Gastroesophageal sphincter (tissue), 4 donors: ENCODE results near the gene RAB27B. TPM values are rescaled to one million over a fixed set of nuclear protein-coding genes. Genes with fewer than 3 reads are reported as not detected.

Experiments used
- ATAC-seq: fragments of 150-250 bp; one replicate; pipeline ENCODE4 v1.9.1; 2016; ENCODE audit warnings: mild to moderate bottlenecking, moderate library complexity
- H3K27ac ChIP-seq, 4 donors: fragments of 200-600 bp; sonication (generic) in 3 of 4; 1 replicate in 3 of 4; 2 replicates in 1 of 4; pipeline ENCODE4 v1.5.1; 2016 to 2019
- H3K27me3 ChIP-seq: fragments of 200-600 bp; sonication (generic); one replicate; pipeline ENCODE4 v1.5.1; 2019
- H3K36me3 ChIP-seq, 2 donors: fragments of 200-600 bp; sonication (generic); one replicate each; pipeline ENCODE4 v1.5.1; 2019; ENCODE audit warnings: control low read depth in 1 of 2
- H3K4me1 ChIP-seq, 3 donors: fragments of 200-600 bp; sonication (generic); 1 replicate in 2 of 3; 2 replicates in 1 of 3; pipeline ENCODE4 v1.5.1; 2016 to 2019; ENCODE audit warnings: control low read depth in 2 of 3
- H3K4me3 ChIP-seq, 2 donors: fragments of 200-600 bp; sonication (generic); one replicate each; pipeline ENCODE4 v1.5.1; 2019; ENCODE audit warnings: mild to moderate bottlenecking in 1 of 2, moderate library complexity in 1 of 2
- H3K9me3 ChIP-seq, 3 donors: fragments of 200-600 bp; sonication (generic); one replicate each; pipeline ENCODE4 v1.5.1; 2017 to 2019; ENCODE audit warnings: control low read depth in 2 of 3
- EP300 ChIP-seq: sonication (generic); formaldehyde crosslinking; IDR thresholded peaks from one replicate; pipeline ENCODE4 v1.6.1; 2017; ENCODE audit warnings: antibody characterized with exemption, mild to moderate bottlenecking
- POLR2A ChIP-seq, 2 donors: fragments of 450-650 bp; IDR thresholded peaks; one replicate each; pipeline ENCODE4 v1.6.1; 2017; ENCODE audit warnings: antibody characterized with exemption in 2 of 2, mild to moderate bottlenecking in 2 of 2, moderate library complexity in 1 of 2
- POLR2AphosphoS5 ChIP-seq: sonication (generic); formaldehyde crosslinking; IDR thresholded peaks from one replicate; pipeline ENCODE4 v1.6.1; 2017; ENCODE audit warnings: antibody characterized with exemption
- WGBS, 2 donors: methylation state at CpG; one replicate each; pipeline ENCODE4 v1.1.5; 2018; ENCODE audit warnings: low coverage in 1 of 2; 5-methylcytosine and 5-hydroxymethylcytosine counted together
- total RNA-seq, 4 donors: library from RNA; depleted of rRNA; stranded (reverse); fragments of >200 nt; gene quantifications; one replicate each; pipeline ENCODE4 v1.1.0, GENCODE V29; 2016
- TF ChIP-seq, protein P1 (sequence below), 4 experiments: fragments of 200-600 bp in 2 of 4; fragments of 450-650 bp in 2 of 4; sonication (generic) in 1 of 4; IDR thresholded peaks; one replicate each; pipeline ENCODE4 v1.5.1; 2017 to 2019; ENCODE audit warnings: antibody characterized with exemption in 4 of 4, mild to moderate bottlenecking in 2 of 4, moderate library complexity in 2 of 4

The RAB27B gene, protein sequence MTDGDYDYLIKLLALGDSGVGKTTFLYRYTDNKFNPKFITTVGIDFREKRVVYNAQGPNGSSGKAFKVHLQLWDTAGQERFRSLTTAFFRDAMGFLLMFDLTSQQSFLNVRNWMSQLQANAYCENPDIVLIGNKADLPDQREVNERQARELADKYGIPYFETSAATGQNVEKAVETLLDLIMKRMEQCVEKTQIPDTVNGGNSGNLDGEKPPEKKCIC
- total RNA-seq, result 1 to 10 TPM in 1 of 4 donors, under 1 TPM in 3; 0.31 to 3.0 (median 0.69) TPM

DNA sequence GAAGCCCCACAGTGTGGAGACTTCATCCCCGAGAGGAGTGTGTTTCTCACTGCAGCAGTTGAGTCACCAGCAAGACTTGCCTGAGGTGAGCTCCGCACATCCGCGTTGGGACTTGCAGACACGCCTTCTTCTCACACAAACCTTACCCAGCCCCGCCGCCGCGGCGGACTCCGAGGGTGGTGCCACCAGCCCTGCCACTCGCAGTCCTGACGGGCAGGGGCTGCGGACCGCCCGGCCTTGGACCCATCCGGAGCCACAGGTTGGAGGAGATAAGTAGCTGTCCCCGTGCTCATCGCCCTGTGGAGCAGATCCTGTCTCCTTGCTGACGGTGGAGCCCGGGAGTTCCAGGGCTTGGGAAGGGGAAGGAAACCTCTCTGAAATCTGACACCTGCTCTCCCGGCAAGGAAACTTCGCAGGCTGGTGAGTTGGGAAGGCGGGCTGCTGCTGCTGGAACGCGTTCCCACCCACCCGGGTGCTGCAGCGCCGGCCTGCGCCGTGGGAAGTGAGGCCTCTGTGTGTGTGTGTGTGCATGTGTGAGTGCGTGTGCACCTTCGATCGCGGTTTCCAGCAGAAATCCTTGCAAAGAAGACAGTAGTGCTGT is at the start of gene RAB27B:
Gene RAB27B (plus strand): TSS at position 197 of the 601 bp plus-strand sequence. CDS start 49,109 bp downstream, outside the sequence.
- WGBS, 2 donors, result 0% methylated on average over 3 of the region's 35 CpGs; no CpG with 5 or more reads in 1 of the 2 donors
- H3K36me3 ChIP-seq, result no peaks in the 10 kb centered on the region
- ATAC-seq, result peak; percentile 71
- peaks cover 2% of the 10 kb centered on the region for H3K27me3 ChIP-seq
- no peaks in the 10 kb centered on the region for H3K9me3 ChIP-seq
- H3K4me1 ChIP-seq, result peaks cover 0 to 14% (median 3%) of the 10 kb centered on the region in 3 donors
- peak within 1 kb of the TSS; percentile 7 to 52 for H3K4me3 ChIP-seq
- TF ChIP-seq POLR2AphosphoS5 (no peak), EP300 (no peak), POLR2A (IDR thresholded peaks at IDR 0.05) (no peak)
- TF ChIP-seq, protein P1, sequence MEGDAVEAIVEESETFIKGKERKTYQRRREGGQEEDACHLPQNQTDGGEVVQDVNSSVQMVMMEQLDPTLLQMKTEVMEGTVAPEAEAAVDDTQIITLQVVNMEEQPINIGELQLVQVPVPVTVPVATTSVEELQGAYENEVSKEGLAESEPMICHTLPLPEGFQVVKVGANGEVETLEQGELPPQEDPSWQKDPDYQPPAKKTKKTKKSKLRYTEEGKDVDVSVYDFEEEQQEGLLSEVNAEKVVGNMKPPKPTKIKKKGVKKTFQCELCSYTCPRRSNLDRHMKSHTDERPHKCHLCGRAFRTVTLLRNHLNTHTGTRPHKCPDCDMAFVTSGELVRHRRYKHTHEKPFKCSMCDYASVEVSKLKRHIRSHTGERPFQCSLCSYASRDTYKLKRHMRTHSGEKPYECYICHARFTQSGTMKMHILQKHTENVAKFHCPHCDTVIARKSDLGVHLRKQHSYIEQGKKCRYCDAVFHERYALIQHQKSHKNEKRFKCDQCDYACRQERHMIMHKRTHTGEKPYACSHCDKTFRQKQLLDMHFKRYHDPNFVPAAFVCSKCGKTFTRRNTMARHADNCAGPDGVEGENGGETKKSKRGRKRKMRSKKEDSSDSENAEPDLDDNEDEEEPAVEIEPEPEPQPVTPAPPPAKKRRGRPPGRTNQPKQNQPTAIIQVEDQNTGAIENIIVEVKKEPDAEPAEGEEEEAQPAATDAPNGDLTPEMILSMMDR (IDR thresholded peaks at IDR 0.05), result no peak
- H3K27ac ChIP-seq, result peak within 1 kb of the TSS in 2 of 4 donors; percentile 43 to 58

DNA sequence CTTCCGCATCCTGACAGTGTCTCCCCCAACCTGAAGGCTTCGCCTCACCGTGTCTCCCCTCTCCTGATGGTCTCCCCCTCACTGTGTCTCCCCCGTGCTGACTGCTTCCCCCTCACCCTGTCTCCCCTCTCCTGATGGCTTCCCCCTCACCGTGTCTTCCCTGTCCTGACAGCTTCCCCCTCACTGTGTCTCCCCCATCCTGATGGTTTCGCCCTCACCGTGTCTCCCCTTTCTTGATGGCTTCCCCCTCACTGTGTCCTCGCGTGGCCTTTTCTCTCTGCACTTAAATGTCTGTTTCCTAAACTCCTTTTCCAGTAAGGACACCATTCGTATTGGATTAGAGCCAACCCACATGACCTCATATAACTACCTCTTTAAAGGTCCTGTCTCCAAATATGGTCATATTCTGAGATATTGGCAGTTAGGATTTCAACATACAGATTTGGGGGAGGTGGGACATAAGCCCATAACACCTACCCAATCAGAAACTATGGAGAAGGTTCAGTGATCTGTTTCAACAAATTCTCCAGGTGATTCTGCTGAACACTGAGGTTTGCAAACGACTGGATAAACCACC is 47.9 kb upstream of the RAB27B start:
- Histone ChIP-seq H3K9me3 (no peaks in the 10 kb centered on the region), H3K4me3 (no peak overlapping the region), H3K4me1 (peaks cover 0 to 2% (median 0%) of the 10 kb centered on the region in 3 donors), H3K27me3 (no peaks in the 10 kb centered on the region), H3K27ac (no peak overlapping the region), H3K36me3 (no peaks in the 10 kb centered on the region)
- no peak for TF ChIP-seq POLR2AphosphoS5
- no peak for ATAC-seq
- 46 to 84% methylated on average over 6 to 8 of the region's 11 CpGs for WGBS, 2 donors

DNA sequence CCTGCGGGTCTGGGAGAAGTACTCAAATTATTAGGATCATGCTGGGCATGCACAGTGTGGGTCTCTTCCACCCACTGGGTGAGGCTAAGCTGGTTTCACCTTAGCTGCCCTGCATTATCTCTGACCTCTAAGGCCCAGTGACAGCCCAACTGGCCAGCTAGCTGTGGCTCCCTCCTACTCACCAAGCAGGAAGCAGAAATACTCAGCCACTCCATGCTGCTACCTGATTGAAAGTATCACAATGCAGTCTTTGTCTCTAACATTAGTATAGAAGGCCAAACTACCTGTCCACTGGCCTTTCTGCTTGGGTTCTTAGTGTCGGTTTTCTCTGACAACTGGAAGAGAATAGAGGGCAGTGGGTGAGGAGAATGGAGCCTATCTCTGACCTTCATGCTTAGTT is 47.3 kb upstream of the RAB27B start:
- ATAC-seq, result no peak
- Histone ChIP-seq H3K27ac (no peak overlapping the region), H3K27me3 (no peaks in the 10 kb centered on the region), H3K9me3 (no peaks in the 10 kb centered on the region), H3K4me1 (no peaks in the 10 kb centered on the region), H3K36me3 (no peaks in the 10 kb centered on the region), H3K4me3 (no peak overlapping the region)
- TF ChIP-seq, protein P1 (IDR thresholded peaks at IDR 0.05), result no peak
- no peak for TF ChIP-seq POLR2AphosphoS5
- no peak for TF ChIP-seq EP300
- no peak for TF ChIP-seq POLR2A (IDR thresholded peaks at IDR 0.05)
- WGBS, 2 donors, result 83 to 100% methylated on average over 1 to 2 of the region's 2 CpGs

DNA sequence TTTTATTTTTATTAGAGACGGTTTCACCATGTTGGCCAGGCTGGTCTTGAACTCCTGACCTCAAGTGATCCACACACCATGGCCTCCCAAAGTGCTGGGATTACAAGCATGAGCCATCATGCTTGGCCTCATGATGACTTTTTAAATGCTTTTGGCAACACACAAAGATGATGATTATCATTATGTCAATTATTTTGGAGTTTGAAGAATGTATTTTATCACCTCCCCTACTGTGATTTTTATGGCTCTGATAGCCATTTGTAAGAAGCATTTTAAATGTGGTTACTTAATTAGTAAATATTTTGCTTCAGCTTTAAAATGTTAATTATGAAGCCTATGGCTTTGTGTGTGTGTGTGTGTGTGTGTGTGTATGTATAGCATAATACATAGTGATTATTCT is 45.1 kb upstream of the RAB27B start:
- no peak for TF ChIP-seq POLR2A (IDR thresholded peaks at IDR 0.05)
- no peak for TF ChIP-seq EP300
- TF ChIP-seq POLR2AphosphoS5, result no peak
- TF ChIP-seq, protein P1 (IDR thresholded peaks at IDR 0.05), result no peak
- Histone ChIP-seq H3K27me3 (no peaks in the 10 kb centered on the region), H3K27ac (no peak overlapping the region), H3K36me3 (no peaks in the 10 kb centered on the region), H3K4me3 (no peak overlapping the region), H3K4me1 (no peaks in the 10 kb centered on the region), H3K9me3 (no peaks in the 10 kb centered on the region)
- 80 to 83% methylated on average over 1 of the region's 1 CpG for WGBS, 2 donors
- no peak for ATAC-seq

DNA sequence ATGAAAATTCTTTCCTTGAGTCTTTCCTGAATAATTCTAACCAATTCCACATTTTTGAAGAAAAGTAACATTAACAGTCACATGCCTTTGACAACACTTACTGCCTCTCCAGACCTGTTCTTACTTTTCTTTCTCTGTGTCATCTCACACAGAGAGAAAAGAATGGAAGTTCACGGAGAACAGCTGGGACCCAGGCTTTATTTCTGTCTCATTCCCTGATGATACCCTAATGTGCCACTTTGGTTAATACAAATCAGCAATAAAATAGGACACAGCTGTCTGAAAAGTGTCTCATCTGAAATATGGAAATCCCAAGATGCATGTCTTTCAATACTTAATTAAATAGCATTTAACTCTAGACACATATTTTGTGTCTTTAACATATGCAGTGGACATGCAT is 42.1 kb upstream of the RAB27B start:
- TF ChIP-seq POLR2A (IDR thresholded peaks at IDR 0.05), result no peak
- no peak for TF ChIP-seq POLR2AphosphoS5
- no peak for TF ChIP-seq EP300
- TF ChIP-seq, protein P1 (IDR thresholded peaks at IDR 0.05), result no peak
- Histone ChIP-seq H3K27ac (no peak overlapping the region), H3K4me3 (no peak overlapping the region), H3K9me3 (no peaks in the 10 kb centered on the region), H3K27me3 (no peaks in the 10 kb centered on the region), H3K4me1 (no peaks in the 10 kb centered on the region), H3K36me3 (no peaks in the 10 kb centered on the region)
- 71 to 100% methylated on average over 1 of the region's 1 CpG for WGBS, 2 donors
- ATAC-seq, result no peak
